ENCODE measurements around the gene SND1. TPM values are rescaled to one million over a fixed set of nuclear protein-coding genes. Genes with fewer than 3 reads are reported as not detected.

SND1 gene
- total RNA-seq, 1 experiment from 2014 or later, result 104 TPM

- peaks cover 88% of the 10 kb centered on the region for H3K79me2 ChIP-seq (ENCODE audit: low read length)
- no peak for DNase-seq
- H3K36me3 ChIP-seq (ENCODE audit: insufficient read depth, low read length), result no peaks in the 10 kb centered on the region
- no peak overlapping the region for H3K27ac ChIP-seq (ENCODE audit: low read length)
- no peak overlapping the region for H3K9ac ChIP-seq (ENCODE audit: low read length)
- H3K9me2 ChIP-seq (replicated peaks; ENCODE audit: insufficient read depth, low read length), result no peaks in the 10 kb centered on the region
- H3K27me3 ChIP-seq (ENCODE audit: low read length), result no peaks in the 10 kb centered on the region
- no peak overlapping the region for H2AFZ ChIP-seq (ENCODE audit: low read length)
- H3K4me2 ChIP-seq (ENCODE audit: low read depth, low read length, poor library complexity, severe bottlenecking), result no peak overlapping the region
- no peaks in the 10 kb centered on the region; the same call in 1 of the 2 replicates for H3K4me1 ChIP-seq (ENCODE audit: low read length)
- H3K9me3 ChIP-seq (ENCODE audit: low read length), result no peaks in the 10 kb centered on the region
- no peaks in the 10 kb centered on the region for H4K20me1 ChIP-seq (ENCODE audit: insufficient read depth, low read depth, low read length)
- H3K4me3 ChIP-seq (ENCODE audit: low read length), result no peak overlapping the region
Observed at GRCh38 chr7:127881564-127881963, 229.6 kb downstream of the SND1 start.

DNA sequence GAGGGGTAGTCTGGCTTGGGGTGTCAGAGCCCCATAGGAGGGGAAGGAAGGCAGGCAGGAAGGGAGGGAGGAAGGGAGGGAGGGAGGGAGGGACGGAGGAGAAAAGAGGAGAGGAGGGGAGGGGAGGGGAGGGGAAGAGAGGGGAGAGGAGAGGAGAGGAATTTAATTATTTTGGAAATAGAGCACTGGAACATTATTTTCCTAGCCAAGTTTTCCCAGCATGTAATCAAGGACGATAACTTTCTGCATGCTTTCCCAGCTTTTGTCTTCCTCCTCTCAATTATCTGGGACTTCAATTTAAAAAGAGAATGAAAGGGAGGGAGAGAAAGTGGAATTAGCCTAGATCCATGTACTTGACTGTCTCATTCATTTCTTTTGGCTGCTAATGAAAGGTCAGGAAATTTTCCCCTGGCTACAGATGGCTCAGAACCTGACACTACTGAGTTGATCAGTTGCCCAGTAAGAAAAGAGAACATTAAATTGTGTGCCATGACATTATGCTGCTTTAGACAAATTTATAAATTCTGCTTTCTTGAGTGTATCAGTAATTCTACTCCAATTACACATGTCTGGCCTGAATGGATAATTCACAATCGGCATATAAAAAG, 230.4 kb downstream of the SND1 start:
- Histone ChIP-seq H3K9me3 (ENCODE audit: low read length) (no peaks in the 10 kb centered on the region), H3K27ac (ENCODE audit: low read length) (no peak overlapping the region), H3K9ac (ENCODE audit: low read length) (no peak overlapping the region), H3K4me3 (ENCODE audit: low read length) (no peak overlapping the region), H3K36me3 (ENCODE audit: insufficient read depth, low read length) (no peaks in the 10 kb centered on the region), H3K79me2 (ENCODE audit: low read length) (peaks cover 79% of the 10 kb centered on the region), H3K4me1 (ENCODE audit: low read length) (no peaks in the 10 kb centered on the region; the same call in 1 of the 2 replicates), H3K27me3 (ENCODE audit: low read length) (no peaks in the 10 kb centered on the region), H4K20me1 (ENCODE audit: insufficient read depth, low read depth, low read length) (no peaks in the 10 kb centered on the region), H3K4me2 (ENCODE audit: low read depth, low read length, poor library complexity, severe bottlenecking) (no peak overlapping the region), H3K9me2 (replicated peaks; ENCODE audit: insufficient read depth, low read length) (no peaks in the 10 kb centered on the region), H2AFZ (ENCODE audit: low read length) (no peak overlapping the region)
- no peak for DNase-seq

GRCh38 chr7:127884066-127884559, 232.1 kb downstream of the SND1 start:
- Histone ChIP-seq H3K79me2 (ENCODE audit: low read length) (peaks cover 71% of the 10 kb centered on the region), H3K4me3 (ENCODE audit: low read length) (no peak overlapping the region), H3K27me3 (ENCODE audit: low read length) (no peaks in the 10 kb centered on the region), H4K20me1 (ENCODE audit: insufficient read depth, low read depth, low read length) (no peaks in the 10 kb centered on the region), H3K9me3 (ENCODE audit: low read length) (no peaks in the 10 kb centered on the region), H2AFZ (ENCODE audit: low read length) (no peak overlapping the region), H3K27ac (ENCODE audit: low read length) (no peak overlapping the region), H3K4me2 (ENCODE audit: low read depth, low read length, poor library complexity, severe bottlenecking) (no peak overlapping the region), H3K9ac (ENCODE audit: low read length) (no peak overlapping the region), H3K4me1 (ENCODE audit: low read length) (no peaks in the 10 kb centered on the region; the same call in 1 of the 2 replicates), H3K9me2 (replicated peaks; ENCODE audit: insufficient read depth, low read length) (no peaks in the 10 kb centered on the region), H3K36me3 (ENCODE audit: insufficient read depth, low read length) (peaks cover 14% of the 10 kb centered on the region; the same call in 1 of the 2 replicates)
- DNase-seq, result no peak

DNA sequence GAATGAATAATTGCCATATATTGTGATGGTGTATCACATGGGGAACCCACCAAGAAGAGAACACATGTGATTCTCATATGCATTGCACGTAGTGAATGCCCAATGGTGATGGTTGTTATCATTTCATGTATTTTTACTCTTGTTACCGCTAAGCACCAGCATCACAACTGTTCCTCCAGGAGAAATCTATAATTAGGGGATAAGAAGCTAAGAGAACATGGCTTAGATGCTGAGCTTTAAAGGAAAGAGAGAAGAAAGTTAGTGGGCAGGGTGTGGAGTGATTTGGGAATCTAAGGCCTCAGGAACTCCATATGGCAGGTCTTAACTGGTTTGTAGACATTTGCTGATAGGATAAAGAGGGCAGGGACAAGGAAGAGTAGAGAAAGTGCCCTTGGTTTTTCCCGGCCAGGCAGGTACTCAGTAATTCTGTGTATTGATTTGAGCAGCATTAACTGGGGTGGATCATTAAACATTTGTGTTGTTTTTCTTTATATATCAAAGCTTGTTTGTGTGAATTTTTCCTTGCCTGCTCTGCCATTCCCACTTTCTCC, 233.3 kb downstream of the SND1 start:
- H4K20me1 ChIP-seq (ENCODE audit: insufficient read depth, low read depth, low read length), result no peaks in the 10 kb centered on the region
- H3K4me3 ChIP-seq (ENCODE audit: low read length), result no peak overlapping the region
- H3K4me1 ChIP-seq (ENCODE audit: low read length), result no peaks in the 10 kb centered on the region; the same call in 1 of the 2 replicates
- peaks cover 64% of the 10 kb centered on the region for H3K79me2 ChIP-seq (ENCODE audit: low read length)
- DNase-seq, result no peak
- no peaks in the 10 kb centered on the region for H3K9me3 ChIP-seq (ENCODE audit: low read length)
- H3K9ac ChIP-seq (ENCODE audit: low read length), result no peak overlapping the region
- H3K36me3 ChIP-seq (ENCODE audit: insufficient read depth, low read length), result peaks cover 15% of the 10 kb centered on the region; the same call in 1 of the 2 replicates
- H3K9me2 ChIP-seq (replicated peaks; ENCODE audit: insufficient read depth, low read length), result no peaks in the 10 kb centered on the region
- no peak overlapping the region for H3K27ac ChIP-seq (ENCODE audit: low read length)
- no peaks in the 10 kb centered on the region for H3K27me3 ChIP-seq (ENCODE audit: low read length)
- H2AFZ ChIP-seq (ENCODE audit: low read length), result no peak overlapping the region
- H3K4me2 ChIP-seq (ENCODE audit: low read depth, low read length, poor library complexity, severe bottlenecking), result no peak overlapping the region

DNA sequence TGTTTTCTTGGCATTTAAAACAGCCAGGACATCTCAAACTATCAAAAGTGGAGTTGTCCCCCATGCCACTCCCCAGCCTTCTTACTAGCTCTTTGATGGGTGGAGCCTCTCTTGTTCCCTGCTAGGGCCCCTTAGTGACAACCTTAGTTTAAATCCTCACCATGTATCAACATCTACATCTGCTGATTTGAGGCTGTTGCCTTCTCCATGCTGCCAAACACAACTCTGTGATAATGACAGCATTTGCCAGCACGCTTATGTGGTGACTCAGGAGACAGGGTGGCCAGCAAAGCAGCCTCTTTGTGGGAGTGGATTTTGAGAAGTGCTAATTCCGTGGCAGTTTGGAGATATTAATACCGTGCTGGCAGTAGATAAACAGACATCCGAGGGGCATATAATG, 233.8 kb downstream of the SND1 start:
- Histone ChIP-seq H4K20me1 (ENCODE audit: insufficient read depth, low read depth, low read length) (no peaks in the 10 kb centered on the region), H3K27ac (ENCODE audit: low read length) (no peak overlapping the region), H3K4me3 (ENCODE audit: low read length) (no peak overlapping the region), H3K36me3 (ENCODE audit: insufficient read depth, low read length) (peaks cover 15% of the 10 kb centered on the region; the same call in 1 of the 2 replicates), H3K9me2 (replicated peaks; ENCODE audit: insufficient read depth, low read length) (no peaks in the 10 kb centered on the region), H3K9me3 (ENCODE audit: low read length) (no peaks in the 10 kb centered on the region), H3K4me1 (ENCODE audit: low read length) (no peaks in the 10 kb centered on the region; the same call in 1 of the 2 replicates), H3K9ac (ENCODE audit: low read length) (no peak overlapping the region), H3K4me2 (ENCODE audit: low read depth, low read length, poor library complexity, severe bottlenecking) (no peak overlapping the region), H3K27me3 (ENCODE audit: low read length) (no peaks in the 10 kb centered on the region), H2AFZ (ENCODE audit: low read length) (no peak overlapping the region), H3K79me2 (ENCODE audit: low read length) (peaks cover 60% of the 10 kb centered on the region)
- no peak for DNase-seq

DNA sequence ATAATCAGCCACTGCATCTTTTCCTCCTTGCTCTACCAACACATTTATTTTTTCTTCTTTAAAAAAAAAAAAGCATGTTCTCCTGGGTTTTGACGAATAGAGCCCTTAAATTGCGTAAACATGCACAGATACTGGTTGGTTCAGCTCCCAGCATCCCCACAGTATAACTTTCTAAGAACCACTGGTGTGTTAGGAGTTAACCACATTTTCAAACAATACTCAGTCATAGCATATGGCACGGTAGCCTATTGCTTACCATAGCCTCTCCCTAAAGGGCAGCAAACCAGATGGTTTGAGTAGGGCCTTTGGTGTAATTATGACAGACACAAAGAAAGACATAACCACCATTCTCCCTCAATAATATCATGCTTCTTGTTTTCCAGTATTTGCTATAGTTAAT, 234.3 kb downstream of the SND1 start:
- H3K27ac ChIP-seq (ENCODE audit: low read length), result no peak overlapping the region
- H2AFZ ChIP-seq (ENCODE audit: low read length), result no peak overlapping the region
- H3K79me2 ChIP-seq (ENCODE audit: low read length), result peaks cover 59% of the 10 kb centered on the region
- H3K9me2 ChIP-seq (replicated peaks; ENCODE audit: insufficient read depth, low read length), result no peaks in the 10 kb centered on the region
- no peak overlapping the region for H3K4me3 ChIP-seq (ENCODE audit: low read length)
- DNase-seq, result no peak
- H3K36me3 ChIP-seq (ENCODE audit: insufficient read depth, low read length), result peaks cover 18% of the 10 kb centered on the region; the same call in 1 of the 2 replicates
- H3K9ac ChIP-seq (ENCODE audit: low read length), result no peak overlapping the region
- no peaks in the 10 kb centered on the region; the same call in 1 of the 2 replicates for H3K4me1 ChIP-seq (ENCODE audit: low read length)
- no peaks in the 10 kb centered on the region for H3K9me3 ChIP-seq (ENCODE audit: low read length)
- no peaks in the 10 kb centered on the region for H3K27me3 ChIP-seq (ENCODE audit: low read length)
- no peaks in the 10 kb centered on the region for H4K20me1 ChIP-seq (ENCODE audit: insufficient read depth, low read depth, low read length)
- H3K4me2 ChIP-seq (ENCODE audit: low read depth, low read length, poor library complexity, severe bottlenecking), result no peak overlapping the region

GRCh38 chr7:127887096-127887495, 235.1 kb downstream of the SND1 start:
- H2AFZ ChIP-seq (ENCODE audit: low read length), result no peak overlapping the region
- no peaks in the 10 kb centered on the region for H3K9me3 ChIP-seq (ENCODE audit: low read length)
- peaks cover 55% of the 10 kb centered on the region for H3K79me2 ChIP-seq (ENCODE audit: low read length)
- no peak overlapping the region for H3K4me3 ChIP-seq (ENCODE audit: low read length)
- no peak for DNase-seq
- H3K4me1 ChIP-seq (ENCODE audit: low read length), result no peaks in the 10 kb centered on the region; the same call in 1 of the 2 replicates
- no peak overlapping the region for H3K27ac ChIP-seq (ENCODE audit: low read length)
- no peaks in the 10 kb centered on the region for H4K20me1 ChIP-seq (ENCODE audit: insufficient read depth, low read depth, low read length)
- no peak overlapping the region for H3K9ac ChIP-seq (ENCODE audit: low read length)
- H3K27me3 ChIP-seq (ENCODE audit: low read length), result no peaks in the 10 kb centered on the region
- H3K9me2 ChIP-seq (replicated peaks; ENCODE audit: insufficient read depth, low read length), result no peaks in the 10 kb centered on the region
- no peak overlapping the region for H3K4me2 ChIP-seq (ENCODE audit: low read depth, low read length, poor library complexity, severe bottlenecking)
- peaks cover 22% of the 10 kb centered on the region; the same call in 1 of the 2 replicates for H3K36me3 ChIP-seq (ENCODE audit: insufficient read depth, low read length)

- H3K79me2 ChIP-seq (ENCODE audit: low read length), result peaks cover 57% of the 10 kb centered on the region
Observed at GRCh38 chr7:127887631-127888030, 235.6 kb downstream of the SND1 start.

More at GRCh38 chr7:127887631-127888030, 235.6 kb downstream of the SND1 start:
- Histone ChIP-seq H3K36me3 (ENCODE audit: insufficient read depth, low read length) (peaks cover 22% of the 10 kb centered on the region; the same call in 1 of the 2 replicates), H3K27ac (ENCODE audit: low read length) (no peak overlapping the region), H4K20me1 (ENCODE audit: insufficient read depth, low read depth, low read length) (no peaks in the 10 kb centered on the region), H3K9me2 (replicated peaks; ENCODE audit: insufficient read depth, low read length) (no peaks in the 10 kb centered on the region), H3K4me3 (ENCODE audit: low read length) (no peak overlapping the region), H3K9ac (ENCODE audit: low read length) (no peak overlapping the region), H2AFZ (ENCODE audit: low read length) (no peak overlapping the region), H3K9me3 (ENCODE audit: low read length) (no peaks in the 10 kb centered on the region), H3K27me3 (ENCODE audit: low read length) (no peaks in the 10 kb centered on the region), H3K4me2 (ENCODE audit: low read depth, low read length, poor library complexity, severe bottlenecking) (no peak overlapping the region), H3K4me1 (ENCODE audit: low read length) (no peaks in the 10 kb centered on the region; the same call in 1 of the 2 replicates)
- no peak for DNase-seq
